ENCODE results near the gene CREB3L2. TPM values are rescaled to one million over a fixed set of nuclear protein-coding genes. Genes with fewer than 3 reads are reported as not detected.
"Not testable (repeated sequence)": the region's sequence is repeated elsewhere in the genome, so short reads cannot be mapped to it uniquely, and the experiment has no call there.

CREB3L2 gene
- total and polyA plus RNA-seq, 4 donors = 13.0 to 25.7 (median 19.5) TPM

GRCh38 chr7:137985897-137986251 is 16.0 kb downstream of the CREB3L2 start:
- DNase-seq (ENCODE audit: low read depth in 4 of 6, low spot score in 6 of 6) = no peak
- Histone ChIP-seq H3K27me3 (ENCODE audit: control insufficient read depth, insufficient read depth, low read length) (no peaks in the 10 kb centered on the region), H3K36me3 (ENCODE audit: control insufficient read depth, insufficient read depth, low read length) (no peaks in the 10 kb centered on the region), H3K4me3 (ENCODE audit: low read depth, low read length) (no peak overlapping the region), H3K27ac (ENCODE audit: low read depth, low read length) (peak overlapping the region; percentile 68), H3K9me3 (ENCODE audit: control insufficient read depth, insufficient read depth, low read length) (no peaks in the 10 kb centered on the region), H3K4me1 (ENCODE audit: control insufficient read depth, insufficient read depth, low read length) (peaks cover 26% of the 10 kb centered on the region)
- WGBS (ENCODE audit: insufficient coverage) = 74% methylated on average over 2 of the region's 3 CpGs

- Histone ChIP-seq H3K4me1 (ENCODE audit: control insufficient read depth, insufficient read depth, low read length) (peaks cover 26% of the 10 kb centered on the region), H3K27ac (ENCODE audit: low read depth, low read length) (peak overlapping the region; percentile 78), H3K27me3 (ENCODE audit: control insufficient read depth, insufficient read depth, low read length) (no peaks in the 10 kb centered on the region), H3K36me3 (ENCODE audit: control insufficient read depth, insufficient read depth, low read length) (no peaks in the 10 kb centered on the region), H3K4me3 (ENCODE audit: low read depth, low read length) (no peak overlapping the region), H3K9me3 (ENCODE audit: control insufficient read depth, insufficient read depth, low read length) (no peaks in the 10 kb centered on the region)
- DNase-seq (ENCODE audit: low read depth in 4 of 6, low spot score in 6 of 6) = no peak
- 64% methylated on average over 6 of the region's 8 CpGs for WGBS (ENCODE audit: insufficient coverage)
These were observed 16.5 kb downstream of the CREB3L2 start for GRCh38 chr7:137985253-137985896.

GRCh38 chr7:137984181-137985041 is 17.5 kb downstream of the CREB3L2 start:
- no peaks in the 10 kb centered on the region for H3K27me3 ChIP-seq (ENCODE audit: control insufficient read depth, insufficient read depth, low read length)
- H3K4me3 ChIP-seq (ENCODE audit: low read depth, low read length) = no peak overlapping the region
- DNase-seq (ENCODE audit: low read depth in 4 of 6, low spot score in 6 of 6) = no peak
- H3K36me3 ChIP-seq (ENCODE audit: control insufficient read depth, insufficient read depth, low read length) = no peaks in the 10 kb centered on the region
- no peaks in the 10 kb centered on the region for H3K9me3 ChIP-seq (ENCODE audit: control insufficient read depth, insufficient read depth, low read length)
- H3K27ac ChIP-seq (ENCODE audit: low read depth, low read length) = peak overlapping the region; percentile 78
- H3K4me1 ChIP-seq (ENCODE audit: control insufficient read depth, insufficient read depth, low read length) = peaks cover 26% of the 10 kb centered on the region
- 94% methylated on average over 8 of the region's 11 CpGs for WGBS (ENCODE audit: insufficient coverage)

- Histone ChIP-seq H3K9me3 (ENCODE audit: control insufficient read depth, insufficient read depth, low read length) (no peaks in the 10 kb centered on the region), H3K27me3 (ENCODE audit: control insufficient read depth, insufficient read depth, low read length) (no peaks in the 10 kb centered on the region), H3K4me3 (ENCODE audit: low read depth, low read length) (no peak overlapping the region), H3K27ac (ENCODE audit: low read depth, low read length) (peak overlapping the region; percentile 78), H3K36me3 (ENCODE audit: control insufficient read depth, insufficient read depth, low read length) (no peaks in the 10 kb centered on the region), H3K4me1 (ENCODE audit: control insufficient read depth, insufficient read depth, low read length) (peaks cover 29% of the 10 kb centered on the region)
- DNase-seq (ENCODE audit: low read depth in 4 of 6, low spot score in 6 of 6) = peak in 2 of 6 donors; percentile 54 to 60
- WGBS (ENCODE audit: insufficient coverage) = 66% methylated on average over 10 of the region's 12 CpGs
These were observed 18.4 kb downstream of the CREB3L2 start for GRCh38 chr7:137983323-137984008.

GRCh38 chr7:137982394-137982793 is 19.5 kb downstream of the CREB3L2 start:
- not testable (repeated sequence) for H3K36me3 ChIP-seq (ENCODE audit: control insufficient read depth, insufficient read depth, low read length); H3K4me3 ChIP-seq (ENCODE audit: low read depth, low read length); DNase-seq (ENCODE audit: low read depth in 4 of 6, low spot score in 6 of 6); H3K27me3 ChIP-seq (ENCODE audit: control insufficient read depth, insufficient read depth, low read length); H3K9me3 ChIP-seq (ENCODE audit: control insufficient read depth, insufficient read depth, low read length)
- 94% methylated on average over 5 of the region's 6 CpGs for WGBS (ENCODE audit: insufficient coverage)
- Histone ChIP-seq H3K4me1 (ENCODE audit: control insufficient read depth, insufficient read depth, low read length) (peaks cover 26% of the 10 kb centered on the region), H3K27ac (ENCODE audit: low read depth, low read length) (peak overlapping the region; percentile 78)

- H3K27me3 ChIP-seq (ENCODE audit: control insufficient read depth, insufficient read depth, low read length) = no peaks in the 10 kb centered on the region
- 98% methylated on average over 3 of the region's 4 CpGs for WGBS (ENCODE audit: insufficient coverage)
- peaks cover 29% of the 10 kb centered on the region for H3K4me1 ChIP-seq (ENCODE audit: control insufficient read depth, insufficient read depth, low read length)
- no peak overlapping the region for H3K27ac ChIP-seq (ENCODE audit: low read depth, low read length)
- no peak overlapping the region for H3K4me3 ChIP-seq (ENCODE audit: low read depth, low read length)
- no peaks in the 10 kb centered on the region for H3K36me3 ChIP-seq (ENCODE audit: control insufficient read depth, insufficient read depth, low read length)
- DNase-seq (ENCODE audit: low read depth in 4 of 6, low spot score in 6 of 6) = no peak
- no peaks in the 10 kb centered on the region for H3K9me3 ChIP-seq (ENCODE audit: control insufficient read depth, insufficient read depth, low read length)
These were observed 20.2 kb downstream of the CREB3L2 start for GRCh38 chr7:137981668-137982067.

- H3K4me3 ChIP-seq (ENCODE audit: low read depth, low read length) = no peak overlapping the region
- H3K4me1 ChIP-seq (ENCODE audit: control insufficient read depth, insufficient read depth, low read length) = peaks cover 28% of the 10 kb centered on the region
- H3K27ac ChIP-seq (ENCODE audit: low read depth, low read length) = no peak overlapping the region
- no peak for DNase-seq (ENCODE audit: low read depth in 4 of 6, low spot score in 6 of 6)
- no peaks in the 10 kb centered on the region for H3K27me3 ChIP-seq (ENCODE audit: control insufficient read depth, insufficient read depth, low read length)
- no peaks in the 10 kb centered on the region for H3K36me3 ChIP-seq (ENCODE audit: control insufficient read depth, insufficient read depth, low read length)
- no peaks in the 10 kb centered on the region for H3K9me3 ChIP-seq (ENCODE audit: control insufficient read depth, insufficient read depth, low read length)
These were observed 20.7 kb downstream of the CREB3L2 start for GRCh38 chr7:137981175-137981574.

- H3K4me3 ChIP-seq (ENCODE audit: low read depth, low read length) = no peak overlapping the region
- no peak for DNase-seq (ENCODE audit: low read depth in 4 of 6, low spot score in 6 of 6)
- no peaks in the 10 kb centered on the region for H3K9me3 ChIP-seq (ENCODE audit: control insufficient read depth, insufficient read depth, low read length)
- peaks cover 30% of the 10 kb centered on the region for H3K4me1 ChIP-seq (ENCODE audit: control insufficient read depth, insufficient read depth, low read length)
- no peak overlapping the region for H3K27ac ChIP-seq (ENCODE audit: low read depth, low read length)
- 74% methylated on average over 2 of the region's 2 CpGs for WGBS (ENCODE audit: insufficient coverage)
- H3K27me3 ChIP-seq (ENCODE audit: control insufficient read depth, insufficient read depth, low read length) = no peaks in the 10 kb centered on the region
- no peaks in the 10 kb centered on the region for H3K36me3 ChIP-seq (ENCODE audit: control insufficient read depth, insufficient read depth, low read length)
These were observed 21.6 kb downstream of the CREB3L2 start for GRCh38 chr7:137980308-137980707.

GRCh38 chr7:137978464-137979237 is 23.2 kb downstream of the CREB3L2 start:
- WGBS (ENCODE audit: insufficient coverage) = 74% methylated on average over 6 of the region's 10 CpGs
- H3K27me3 ChIP-seq (ENCODE audit: control insufficient read depth, insufficient read depth, low read length) = no peaks in the 10 kb centered on the region
- no peaks in the 10 kb centered on the region for H3K36me3 ChIP-seq (ENCODE audit: control insufficient read depth, insufficient read depth, low read length)
- H3K9me3 ChIP-seq (ENCODE audit: control insufficient read depth, insufficient read depth, low read length) = no peaks in the 10 kb centered on the region
- DNase-seq (ENCODE audit: low read depth in 4 of 6, low spot score in 6 of 6) = no peak
- H3K4me1 ChIP-seq (ENCODE audit: control insufficient read depth, insufficient read depth, low read length) = peaks cover 27% of the 10 kb centered on the region
- peak overlapping the region; percentile 61 for H3K27ac ChIP-seq (ENCODE audit: low read depth, low read length)
- H3K4me3 ChIP-seq (ENCODE audit: low read depth, low read length) = no peak overlapping the region

All from spinal cord (tissue), 10 donors.